HFF-Myc (cell line): ENCODE results near the gene TMEM52.
A peak's percentile ranks its signal among the peaks of the same experiment; 100 is the strongest.

Experiments
- DNase-seq: peaks from one replicate; pipeline ENCODE4 v3.0.0-alpha.2; 2011; ENCODE audit warnings: low read depth; ENCODE audit errors: extremely low read depth
- H3K4me3 ChIP-seq: replicated peaks from 2 replicates; pipeline ENCODE4 v1.5.1; 2011; ENCODE audit warnings: low read depth, mild to moderate bottlenecking, control low read depth, low read length
- CTCF ChIP-seq: IDR thresholded peaks from 2 replicates; pipeline ENCODE4 v1.5.1; 2012; ENCODE audit warnings: mild to moderate bottlenecking, low read depth, low read length, control low read depth; ENCODE audit errors: missing control alignments

TMEM52 gene

GRCh38 chr1:1907098-1907736 lies 11.9 kb downstream of the TMEM52 start:
- no peak for DNase-seq
- no peak overlapping the region for H3K4me3 ChIP-seq
- no peak for TF ChIP-seq CTCF

- TF ChIP-seq CTCF: peak; percentile 98
- no peak overlapping the region for H3K4me3 ChIP-seq
These were observed 12.6 kb downstream of the TMEM52 start for GRCh38 chr1:1906185-1907097.

GRCh38 chr1:1903224-1903623 lies 15.9 kb downstream of the TMEM52 start:
- no peak overlapping the region for H3K4me3 ChIP-seq
- no peak for DNase-seq
- TF ChIP-seq CTCF: no peak

More at GRCh38 chr1:1906185-1907097, 12.6 kb downstream of the TMEM52 start:
- peak; percentile 53 for DNase-seq

- TF ChIP-seq CTCF: no peak
- DNase-seq: no peak
- H3K4me3 ChIP-seq: no peak overlapping the region
These were observed 17.3 kb downstream of the TMEM52 start for GRCh38 chr1:1901641-1902294.

- no peak overlapping the region for H3K4me3 ChIP-seq
- no peak for TF ChIP-seq CTCF
- no peak for DNase-seq
These were observed 18.0 kb downstream of the TMEM52 start for GRCh38 chr1:1900883-1901640.

GRCh38 chr1:1899967-1900327 lies 19.1 kb downstream of the TMEM52 start:
- TF ChIP-seq CTCF: no peak
- no peak overlapping the region for H3K4me3 ChIP-seq
- no peak for DNase-seq
